Measurements from ENCODE around the gene MICAL3.

Gene MICAL3

DNA sequence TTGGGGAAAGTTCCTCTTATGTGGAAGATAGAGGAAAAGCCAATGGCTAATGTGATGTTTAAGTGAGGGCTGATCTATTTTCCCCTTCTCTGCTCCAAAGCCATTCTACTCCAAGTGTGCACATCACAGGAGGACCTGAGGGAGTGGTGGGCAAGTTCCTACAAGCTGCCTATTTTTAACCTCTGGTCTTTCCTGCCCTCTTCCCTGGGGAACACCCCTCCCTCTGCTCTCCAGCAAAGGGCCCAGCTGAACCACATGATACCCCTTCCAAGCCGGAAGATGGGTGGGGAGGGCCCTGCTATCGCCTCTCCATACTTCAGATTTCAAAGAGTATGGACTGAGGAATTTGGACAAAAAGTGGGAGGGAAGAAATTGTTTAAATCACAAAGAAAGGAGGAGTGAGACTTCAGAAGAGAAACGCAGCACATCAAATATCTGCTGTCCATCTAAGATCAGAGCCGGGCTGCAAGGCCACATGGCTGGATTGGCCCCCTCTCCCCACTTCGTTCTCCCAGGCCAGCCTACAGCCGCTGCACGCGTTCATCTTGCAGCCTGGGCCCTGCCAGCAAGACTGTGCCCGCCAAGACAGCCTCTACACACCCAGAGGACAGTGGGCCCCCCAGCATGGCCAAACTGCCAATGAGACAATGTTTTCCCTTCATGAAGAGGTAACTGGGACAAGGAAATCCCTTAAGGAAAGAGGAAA is 77.5 kb downstream of the MICAL3 start:
- TF ChIP-seq, protein P1, sequence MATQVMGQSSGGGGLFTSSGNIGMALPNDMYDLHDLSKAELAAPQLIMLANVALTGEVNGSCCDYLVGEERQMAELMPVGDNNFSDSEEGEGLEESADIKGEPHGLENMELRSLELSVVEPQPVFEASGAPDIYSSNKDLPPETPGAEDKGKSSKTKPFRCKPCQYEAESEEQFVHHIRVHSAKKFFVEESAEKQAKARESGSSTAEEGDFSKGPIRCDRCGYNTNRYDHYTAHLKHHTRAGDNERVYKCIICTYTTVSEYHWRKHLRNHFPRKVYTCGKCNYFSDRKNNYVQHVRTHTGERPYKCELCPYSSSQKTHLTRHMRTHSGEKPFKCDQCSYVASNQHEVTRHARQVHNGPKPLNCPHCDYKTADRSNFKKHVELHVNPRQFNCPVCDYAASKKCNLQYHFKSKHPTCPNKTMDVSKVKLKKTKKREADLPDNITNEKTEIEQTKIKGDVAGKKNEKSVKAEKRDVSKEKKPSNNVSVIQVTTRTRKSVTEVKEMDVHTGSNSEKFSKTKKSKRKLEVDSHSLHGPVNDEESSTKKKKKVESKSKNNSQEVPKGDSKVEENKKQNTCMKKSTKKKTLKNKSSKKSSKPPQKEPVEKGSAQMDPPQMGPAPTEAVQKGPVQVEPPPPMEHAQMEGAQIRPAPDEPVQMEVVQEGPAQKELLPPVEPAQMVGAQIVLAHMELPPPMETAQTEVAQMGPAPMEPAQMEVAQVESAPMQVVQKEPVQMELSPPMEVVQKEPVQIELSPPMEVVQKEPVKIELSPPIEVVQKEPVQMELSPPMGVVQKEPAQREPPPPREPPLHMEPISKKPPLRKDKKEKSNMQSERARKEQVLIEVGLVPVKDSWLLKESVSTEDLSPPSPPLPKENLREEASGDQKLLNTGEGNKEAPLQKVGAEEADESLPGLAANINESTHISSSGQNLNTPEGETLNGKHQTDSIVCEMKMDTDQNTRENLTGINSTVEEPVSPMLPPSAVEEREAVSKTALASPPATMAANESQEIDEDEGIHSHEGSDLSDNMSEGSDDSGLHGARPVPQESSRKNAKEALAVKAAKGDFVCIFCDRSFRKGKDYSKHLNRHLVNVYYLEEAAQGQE (IDR thresholded peaks at IDR 0.05; ENCODE audit: insufficient replicate concordance, low read depth) = no peak
- TF ChIP-seq, protein P2, sequence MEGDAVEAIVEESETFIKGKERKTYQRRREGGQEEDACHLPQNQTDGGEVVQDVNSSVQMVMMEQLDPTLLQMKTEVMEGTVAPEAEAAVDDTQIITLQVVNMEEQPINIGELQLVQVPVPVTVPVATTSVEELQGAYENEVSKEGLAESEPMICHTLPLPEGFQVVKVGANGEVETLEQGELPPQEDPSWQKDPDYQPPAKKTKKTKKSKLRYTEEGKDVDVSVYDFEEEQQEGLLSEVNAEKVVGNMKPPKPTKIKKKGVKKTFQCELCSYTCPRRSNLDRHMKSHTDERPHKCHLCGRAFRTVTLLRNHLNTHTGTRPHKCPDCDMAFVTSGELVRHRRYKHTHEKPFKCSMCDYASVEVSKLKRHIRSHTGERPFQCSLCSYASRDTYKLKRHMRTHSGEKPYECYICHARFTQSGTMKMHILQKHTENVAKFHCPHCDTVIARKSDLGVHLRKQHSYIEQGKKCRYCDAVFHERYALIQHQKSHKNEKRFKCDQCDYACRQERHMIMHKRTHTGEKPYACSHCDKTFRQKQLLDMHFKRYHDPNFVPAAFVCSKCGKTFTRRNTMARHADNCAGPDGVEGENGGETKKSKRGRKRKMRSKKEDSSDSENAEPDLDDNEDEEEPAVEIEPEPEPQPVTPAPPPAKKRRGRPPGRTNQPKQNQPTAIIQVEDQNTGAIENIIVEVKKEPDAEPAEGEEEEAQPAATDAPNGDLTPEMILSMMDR (IDR thresholded peaks at IDR 0.05; ENCODE audit: insufficient read depth, low read length) = no peak
- TF ChIP-seq GABPA (IDR thresholded peaks at IDR 0.05; ENCODE audit: low read depth) (no peak), SPI1 (IDR thresholded peaks at IDR 0.05; ENCODE audit: borderline replicate concordance, low read depth) (no peak), POLR2AphosphoS5 (IDR thresholded peaks at IDR 0.05; ENCODE audit: low read depth) (no peak)
- Histone ChIP-seq H3K27me3 (ENCODE audit: insufficient read depth, poor library complexity, severe bottlenecking) (no peaks in the 10 kb centered on the region), H3K27ac (replicated peaks) (no peak overlapping the region), H3K4me3 (replicated peaks; ENCODE audit: insufficient read depth, low read length) (no peak overlapping the region)
- DNase-seq (ENCODE audit: low read depth in 1 of 2, low spot score in 1 of 2) = no peak

DNA sequence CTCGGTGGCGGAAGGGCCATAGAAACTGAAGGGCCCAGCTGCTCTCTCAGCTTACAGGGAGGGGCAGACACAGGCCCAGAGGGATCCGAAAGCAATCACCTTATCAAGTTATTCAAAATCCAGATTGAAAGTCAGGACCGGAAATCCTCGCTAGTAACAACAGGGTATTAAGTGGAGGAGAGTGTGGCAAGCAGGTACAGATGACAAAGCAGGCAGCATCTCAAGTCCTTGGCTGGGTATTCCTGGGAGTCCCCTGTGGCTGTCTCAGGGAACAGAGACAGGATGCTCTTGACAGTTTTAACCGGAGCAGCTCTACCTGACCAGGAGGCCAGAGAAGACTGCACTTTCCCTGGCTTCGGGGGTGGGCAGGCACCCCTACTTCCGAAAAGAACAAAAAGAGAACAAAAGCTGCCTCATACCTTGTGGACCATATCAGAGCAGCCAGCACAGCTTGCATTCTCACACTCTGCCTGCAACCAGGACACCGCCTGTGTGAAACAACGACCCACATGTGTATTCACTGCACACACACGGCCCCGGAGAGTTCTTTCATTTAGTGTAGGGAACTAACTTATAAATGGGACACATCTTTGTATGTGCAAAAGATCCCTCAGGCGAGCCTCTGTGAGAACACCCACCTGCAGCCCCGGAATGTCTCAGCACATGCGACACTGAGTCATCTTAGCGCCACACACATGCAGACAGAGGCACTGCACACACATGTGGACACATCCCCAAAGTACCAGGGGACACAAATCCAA is 78.3 kb downstream of the MICAL3 start:
- DNase-seq (ENCODE audit: low read depth in 1 of 2, low spot score in 1 of 2) = no peak
- Histone ChIP-seq H3K27me3 (ENCODE audit: insufficient read depth, poor library complexity, severe bottlenecking) (no peaks in the 10 kb centered on the region), H3K27ac (replicated peaks) (no peak overlapping the region), H3K4me3 (replicated peaks; ENCODE audit: insufficient read depth, low read length) (no peak overlapping the region)
- TF ChIP-seq SPI1 (IDR thresholded peaks at IDR 0.05; ENCODE audit: borderline replicate concordance, low read depth) = no peak
- TF ChIP-seq, protein P1 (IDR thresholded peaks at IDR 0.05; ENCODE audit: insufficient replicate concordance, low read depth) = no peak
- no peak for TF ChIP-seq GABPA (IDR thresholded peaks at IDR 0.05; ENCODE audit: low read depth)
- no peak for TF ChIP-seq POLR2AphosphoS5 (IDR thresholded peaks at IDR 0.05; ENCODE audit: low read depth)
- TF ChIP-seq, protein P2 (IDR thresholded peaks at IDR 0.05; ENCODE audit: insufficient read depth, low read length) = no peak

DNA sequence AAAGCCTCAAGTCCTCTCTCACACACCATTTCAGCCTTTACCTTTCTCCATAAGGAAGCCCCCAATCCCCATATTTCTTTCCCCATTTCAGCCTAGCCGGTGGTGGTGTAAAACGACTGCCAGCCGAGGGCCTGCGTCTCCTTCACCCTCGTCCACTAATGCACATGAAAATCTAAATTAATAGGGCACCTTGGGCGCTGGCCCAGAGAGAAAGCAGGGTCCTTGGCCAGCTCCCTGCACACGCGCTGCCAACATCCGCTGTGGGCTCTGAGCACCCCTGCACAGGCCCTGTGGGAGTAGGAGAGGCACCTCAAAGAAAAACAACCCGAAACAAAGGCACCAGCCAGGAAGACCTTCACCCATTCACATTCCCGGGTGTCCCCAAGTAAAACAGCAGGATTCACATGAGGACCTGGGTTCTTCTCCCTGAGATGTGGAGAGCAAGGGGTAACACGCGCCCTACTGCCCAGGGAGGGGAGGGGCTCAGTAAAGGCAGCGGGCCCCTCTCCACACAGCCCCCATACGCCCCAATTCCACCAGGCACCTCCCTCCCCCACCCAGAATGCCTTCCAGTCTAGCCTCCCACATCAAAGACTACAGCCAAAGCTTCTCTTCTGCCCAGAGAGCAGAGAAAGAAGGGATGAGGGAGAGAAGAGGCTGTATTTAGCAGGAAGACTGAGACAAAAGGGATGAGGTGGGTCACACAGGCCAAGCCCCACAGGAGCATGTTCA is 79.0 kb downstream of the MICAL3 start:
- H3K27me3 ChIP-seq (ENCODE audit: insufficient read depth, poor library complexity, severe bottlenecking) = no peaks in the 10 kb centered on the region
- TF ChIP-seq SPI1 (IDR thresholded peaks at IDR 0.05; ENCODE audit: borderline replicate concordance, low read depth) (no peak), GABPA (IDR thresholded peaks at IDR 0.05; ENCODE audit: low read depth) (no peak), POLR2AphosphoS5 (IDR thresholded peaks at IDR 0.05; ENCODE audit: low read depth) (no peak)
- TF ChIP-seq, protein P2 (IDR thresholded peaks at IDR 0.05; ENCODE audit: insufficient read depth, low read length) = no peak
- TF ChIP-seq, protein P1 (IDR thresholded peaks at IDR 0.05; ENCODE audit: insufficient replicate concordance, low read depth) = no peak
- no peak overlapping the region for H3K27ac ChIP-seq (replicated peaks)
- no peak for DNase-seq (ENCODE audit: low read depth in 1 of 2, low spot score in 1 of 2)
- H3K4me3 ChIP-seq (replicated peaks; ENCODE audit: insufficient read depth, low read length) = no peak overlapping the region
